Common myeloid progenitor, CD34-positive (primary cell): ENCODE data around the gene SUGP1. TPM values are rescaled to one million over a fixed set of nuclear protein-coding genes. Genes with fewer than 3 reads are reported as not detected.

Experiments
- CTCF ChIA-PET: fragments of 350-600 bp; sonication (Branson Sonifier 250); formaldehyde crosslinking; loops from one replicate; lab custom pipeline; 2021; ENCODE audit warnings: antibody characterized with exemption; lab: Charles Lee
- POLR2A ChIA-PET: fragments of 350-600 bp; sonication (Branson Sonifier 250); formaldehyde crosslinking; loops from one replicate; lab custom pipeline; 2021; ENCODE audit warnings: antibody characterized with exemption; lab: Charles Lee
- DNase-seq, 3 donors: peaks; one replicate each; pipeline versions ENCODE4 v3.0.0 to v3.0.0-alpha.2; 2013
- H3K27ac ChIP-seq, 2 experiments: 1 replicate in 1 of 2; 2 replicates in 1 of 2; pipeline ENCODE4 v1.7.0; 2013; ENCODE audit warnings: inconsistent platforms in 2 of 2, low read length in 2 of 2, mild to moderate bottlenecking in 2 of 2, low read depth in 1 of 2, moderate library complexity in 1 of 2; ENCODE audit not compliant: severe bottlenecking in 2 of 2, insufficient read depth in 1 of 2, poor library complexity in 1 of 2
- H3K27me3 ChIP-seq, 5 experiments: replicated peaks in 2 of 5; 1 replicate in 3 of 5; 2 replicates in 2 of 5; pipeline versions ENCODE4 v1.6.1 to v1.7.0; 2013; ENCODE audit warnings: low read length in 4 of 5, mild to moderate bottlenecking in 2 of 5, moderate library complexity in 2 of 5, inconsistent platforms in 1 of 5; ENCODE audit not compliant: insufficient read depth in 5 of 5, control insufficient read depth in 4 of 5
- H3K36me3 ChIP-seq, 4 experiments: 1 replicate in 2 of 4; 2 replicates in 2 of 4; pipeline versions ENCODE4 v1.6.1 to v1.7.0; 2013; ENCODE audit warnings: low read length in 3 of 4, control low read depth in 1 of 4, mild to moderate bottlenecking in 1 of 4; ENCODE audit not compliant: control insufficient read depth in 4 of 4, insufficient read depth in 4 of 4
- H3K4me1 ChIP-seq, 4 experiments: 1 replicate in 3 of 4; 2 replicates in 1 of 4; pipeline versions ENCODE4 v1.6.1 to v1.7.1; 2013; ENCODE audit warnings: low read length in 3 of 4, mild to moderate bottlenecking in 3 of 4, control low read depth in 1 of 4, inconsistent platforms in 1 of 4, moderate library complexity in 1 of 4; ENCODE audit not compliant: control insufficient read depth in 4 of 4, insufficient read depth in 4 of 4; ENCODE audit errors: control extremely low read depth in 1 of 4
- H3K4me3 ChIP-seq, 7 experiments: 1 replicate in 4 of 7; 2 replicates in 3 of 7; pipeline versions ENCODE4 v1.5.1 to v1.7.0; 2013; ENCODE audit warnings: mild to moderate bottlenecking in 7 of 7, low read length in 6 of 7, moderate library complexity in 6 of 7, inconsistent platforms in 2 of 7, low read depth in 2 of 7, control low read depth in 1 of 7; ENCODE audit not compliant: insufficient read depth in 4 of 7, control insufficient read depth in 1 of 7; ENCODE audit errors: extremely low read depth in 1 of 7
- H3K9me3 ChIP-seq, 5 experiments: 1 replicate in 4 of 5; 2 replicates in 1 of 5; pipeline versions ENCODE4 v1.6.1 to v1.7.1; 2013; ENCODE audit warnings: low read length in 4 of 5, mild to moderate bottlenecking in 2 of 5, inconsistent platforms in 1 of 5, low read depth in 1 of 5, moderate library complexity in 1 of 5; ENCODE audit not compliant: control insufficient read depth in 4 of 5, insufficient read depth in 2 of 5; ENCODE audit errors: control extremely low read depth in 1 of 5
- whole genome bisulfite sequencing: methylation state at CpG from one replicate; pipeline ENCODE4 v1.1.5; 2013; ENCODE audit not compliant: insufficient coverage; 5-methylcytosine and 5-hydroxymethylcytosine counted together
- polyA plus RNA-seq: library from polyadenylated mRNA; unstranded; fragments of 120-200 nt; gene quantifications from one replicate; pipeline ENCODE4 v1.2.1, GENCODE V29; 2013

Gene SUGP1
- polyA plus RNA-seq, result 34.2 TPM

GRCh38 chr19:19320361-19321140 is at the start of gene SUGP1, which contains the start of gene MAU2:
Gene SUGP1, minus strand, starts transcription at chr19:19320509. Its CDS starts 13 bp downstream, at chr19:19320496.
Gene MAU2, plus strand, starts transcription at chr19:19320829. Its CDS starts 31 bp downstream, at chr19:19320860.
- peaks cover 8 to 27% (median 21%) of the 10 kb centered on the region in 4 experiments for H3K36me3 ChIP-seq
- no peaks in the 10 kb centered on the region for H3K9me3 ChIP-seq
- under 1% methylated on average over 50 of the region's 67 CpGs for WGBS
- ChIA-PET POLR2A (no interaction called here), CTCF (no interaction called here)
- no peaks in the 10 kb centered on the region for H3K27me3 ChIP-seq
- H3K27ac ChIP-seq, result peak within 1 kb of the TSS; percentile 94 to 97
- peaks cover 3 to 25% (median 21%) of the 10 kb centered on the region in 4 experiments for H3K4me1 ChIP-seq
- H3K4me3 ChIP-seq, result peak within 1 kb of the TSS; percentile 89 to 100 (median 98)
- peak; percentile 93 to 97 (median 95) for DNase-seq

- no peak overlapping the region for H3K27ac ChIP-seq
- H3K4me1 ChIP-seq, result peaks cover 4 to 23% (median 20%) of the 10 kb centered on the region in 4 experiments
- WGBS, result 96% methylated on average over 7 of the region's 7 CpGs
- CTCF ChIA-PET, result interaction anchor here (1.1 to 10.6 kb wide), 8 partner anchors 10 to 147 kb away, joined by 3 to 174 read pairs (median 4); no protein-coding TSS in a partner anchor
- no peaks in the 10 kb centered on the region for H3K9me3 ChIP-seq
- no peaks in the 10 kb centered on the region for H3K36me3 ChIP-seq
- no peaks in the 10 kb centered on the region for H3K27me3 ChIP-seq
- no peak for DNase-seq
- no peak overlapping the region for H3K4me3 ChIP-seq
- POLR2A ChIA-PET, result no interaction called here
Observed at GRCh38 chr19:19368087-19368486, 47.8 kb upstream of the SUGP1 start.

- Histone ChIP-seq H3K4me3 (peak overlapping the region in 2 of 7 experiments; percentile 22 to 28), H3K27ac (no peak overlapping the region), H3K4me1 (peaks cover 4 to 15% (median 11%) of the 10 kb centered on the region in 4 experiments), H3K9me3 (no peaks in the 10 kb centered on the region), H3K36me3 (no peaks in the 10 kb centered on the region), H3K27me3 (no peaks in the 10 kb centered on the region)
- WGBS, result 49% methylated on average over 11 of the region's 18 CpGs
- peak; percentile 54 to 65 (median 61) for DNase-seq
- ChIA-PET POLR2A (no interaction called here), CTCF (interaction anchor here (0.7 to 10.6 kb wide), 14 partner anchors 8 to 148 kb away, joined by 3 to 174 read pairs (median 4); no protein-coding TSS in a partner anchor)
Observed at GRCh38 chr19:19366434-19367396, 46.4 kb upstream of the SUGP1 start.

GRCh38 chr19:19362075-19362474 is 41.8 kb upstream of the SUGP1 start:
- no peaks in the 10 kb centered on the region for H3K27me3 ChIP-seq
- peaks cover 4 to 18% (median 11%) of the 10 kb centered on the region in 4 experiments for H3K4me1 ChIP-seq
- 96% methylated on average over 3 of the region's 4 CpGs for WGBS
- ChIA-PET CTCF (interaction anchor here (0.9 to 10.6 kb wide), 10 partner anchors 9 to 127 kb away, joined by 3 to 174 read pairs (median 5); partner anchors contain the start of gene GATAD2A), POLR2A (no interaction called here)
- H3K27ac ChIP-seq, result no peak overlapping the region
- no peak for DNase-seq
- no peaks in the 10 kb centered on the region for H3K9me3 ChIP-seq
- peaks cover 0 to 10% (median 4%) of the 10 kb centered on the region in 4 experiments for H3K36me3 ChIP-seq
- no peak overlapping the region for H3K4me3 ChIP-seq

GRCh38 chr19:19361075-19361594 is 40.8 kb upstream of the SUGP1 start:
- Histone ChIP-seq H3K4me3 (no peak overlapping the region), H3K27me3 (no peaks in the 10 kb centered on the region), H3K4me1 (peaks cover 4 to 13% (median 7%) of the 10 kb centered on the region in 4 experiments), H3K27ac (no peak overlapping the region), H3K36me3 (peaks cover 3 to 20% (median 9%) of the 10 kb centered on the region in 4 experiments), H3K9me3 (no peaks in the 10 kb centered on the region)
- WGBS, result 26% methylated on average over 12 of the region's 14 CpGs
- POLR2A ChIA-PET, result no interaction called here
- CTCF ChIA-PET, result interaction anchor here (1.0 to 10.6 kb wide), 6 partner anchors 10 to 128 kb away, joined by 3 to 174 read pairs (median 6); partner anchors contain the start of gene GATAD2A
- peak; percentile 79 to 89 (median 84) for DNase-seq

- CTCF ChIA-PET, result interaction anchor here (0.9 to 1.4 kb wide), 2 partner anchors 132 to 133 kb away, joined by 3 to 4 read pairs; no protein-coding TSS in a partner anchor
- H3K4me1 ChIP-seq, result peaks cover 0 to 4% (median 0%) of the 10 kb centered on the region in 4 experiments
- no peak overlapping the region for H3K27ac ChIP-seq
- POLR2A ChIA-PET, result no interaction called here
- no peaks in the 10 kb centered on the region for H3K27me3 ChIP-seq
- H3K9me3 ChIP-seq, result no peaks in the 10 kb centered on the region
- no peak for DNase-seq
- no peak overlapping the region for H3K4me3 ChIP-seq
- 99% methylated on average over 12 of the region's 13 CpGs for WGBS
- peaks cover 8 to 61% (median 35%) of the 10 kb centered on the region in 4 experiments for H3K36me3 ChIP-seq
Observed at GRCh38 chr19:19356901-19357566, 36.7 kb upstream of the SUGP1 start.
